Right atrium auricular region (tissue), 2 donors: ENCODE measurements around the gene PRAMEF1. TPM values are rescaled to one million over a fixed set of nuclear protein-coding genes. Genes with fewer than 3 reads are reported as not detected.
"Not testable (repeated sequence)": the region's sequence is repeated elsewhere in the genome, so short reads cannot be mapped to it uniquely, and the experiment has no call there.

Experiments used
- DNase-seq: peaks from one replicate; pipeline ENCODE4 v3.0.0-alpha.2; 2019; ENCODE audit warnings: low spot score
- H3K27ac ChIP-seq, 2 donors: fragments of 200-600 bp; sonication (generic); 1 replicate in 1 of 2; 2 replicates in 1 of 2; pipeline ENCODE4 v1.5.1; 2016 to 2019
- H3K27me3 ChIP-seq, 2 donors: fragments of 200-600 bp; sonication (generic); one replicate each; pipeline versions ENCODE4 v1.5.1 to v1.6.0; 2017 to 2019
- H3K36me3 ChIP-seq: fragments of 200-600 bp; sonication (generic); one replicate; pipeline ENCODE4 v1.5.1; 2016
- H3K4me1 ChIP-seq, 2 donors: fragments of 200-600 bp; sonication (generic); one replicate each; pipeline versions ENCODE4 v1.5.1 to v1.6.0; 2017 to 2019
- H3K4me3 ChIP-seq, 2 donors: fragments of 200-600 bp; sonication (generic); 1 replicate in 1 of 2; 2 replicates in 1 of 2; pipeline ENCODE4 v1.5.1; 2017 to 2019; ENCODE audit warnings: mild to moderate bottlenecking in 1 of 2, moderate library complexity in 1 of 2
- H3K9me3 ChIP-seq, 2 donors: fragments of 200-600 bp; sonication (generic); one replicate each; pipeline ENCODE4 v1.5.1; 2019
- CTCF ChIP-seq, 2 donors: fragments of 200-600 bp; sonication (generic); IDR thresholded peaks; one replicate each; pipeline ENCODE4 v1.5.1; 2019; ENCODE audit warnings: antibody characterized with exemption in 2 of 2
- total RNA-seq, 2 donors: library from RNA; depleted of rRNA; stranded (reverse); fragments of >200 nt; gene quantifications; one replicate each; pipeline ENCODE4 v1.1.0, GENCODE V29; 2016

Gene PRAMEF1, protein sequence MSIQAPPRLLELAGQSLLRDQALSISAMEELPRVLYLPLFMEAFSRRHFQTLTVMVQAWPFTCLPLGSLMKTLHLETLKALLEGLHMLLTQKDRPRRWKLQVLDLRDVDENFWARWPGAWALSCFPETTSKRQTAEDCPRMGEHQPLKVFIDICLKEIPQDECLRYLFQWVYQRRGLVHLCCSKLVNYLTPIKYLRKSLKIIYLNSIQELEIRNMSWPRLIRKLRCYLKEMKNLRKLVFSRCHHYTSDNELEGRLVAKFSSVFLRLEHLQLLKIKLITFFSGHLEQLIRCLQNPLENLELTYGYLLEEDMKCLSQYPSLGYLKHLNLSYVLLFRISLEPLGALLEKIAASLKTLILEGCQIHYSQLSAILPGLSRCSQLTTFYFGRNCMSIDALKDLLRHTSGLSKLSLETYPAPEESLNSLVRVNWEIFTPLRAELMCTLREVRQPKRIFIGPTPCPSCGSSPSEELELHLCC
- total RNA-seq: not detected

- H3K9me3 ChIP-seq, H3K36me3 ChIP-seq, H3K27me3 ChIP-seq, H3K4me3 ChIP-seq, DNase-seq, H3K4me1 ChIP-seq, H3K27ac ChIP-seq: not testable (repeated sequence)
These were observed at the start of gene PRAMEF1 for GRCh38 chr1:12791097-12791496. PRAMEF1 (plus strand) TSS chr1:12791397; CDS start chr1:12793228, 1,831 bp downstream.

GRCh38 chr1:12741946-12742345, 49.3 kb upstream of the PRAMEF1 start:
- TF ChIP-seq CTCF (IDR thresholded peaks at IDR 0.05): no peak
- H3K27ac ChIP-seq: no peak overlapping the region
- DNase-seq: no peak

DNA sequence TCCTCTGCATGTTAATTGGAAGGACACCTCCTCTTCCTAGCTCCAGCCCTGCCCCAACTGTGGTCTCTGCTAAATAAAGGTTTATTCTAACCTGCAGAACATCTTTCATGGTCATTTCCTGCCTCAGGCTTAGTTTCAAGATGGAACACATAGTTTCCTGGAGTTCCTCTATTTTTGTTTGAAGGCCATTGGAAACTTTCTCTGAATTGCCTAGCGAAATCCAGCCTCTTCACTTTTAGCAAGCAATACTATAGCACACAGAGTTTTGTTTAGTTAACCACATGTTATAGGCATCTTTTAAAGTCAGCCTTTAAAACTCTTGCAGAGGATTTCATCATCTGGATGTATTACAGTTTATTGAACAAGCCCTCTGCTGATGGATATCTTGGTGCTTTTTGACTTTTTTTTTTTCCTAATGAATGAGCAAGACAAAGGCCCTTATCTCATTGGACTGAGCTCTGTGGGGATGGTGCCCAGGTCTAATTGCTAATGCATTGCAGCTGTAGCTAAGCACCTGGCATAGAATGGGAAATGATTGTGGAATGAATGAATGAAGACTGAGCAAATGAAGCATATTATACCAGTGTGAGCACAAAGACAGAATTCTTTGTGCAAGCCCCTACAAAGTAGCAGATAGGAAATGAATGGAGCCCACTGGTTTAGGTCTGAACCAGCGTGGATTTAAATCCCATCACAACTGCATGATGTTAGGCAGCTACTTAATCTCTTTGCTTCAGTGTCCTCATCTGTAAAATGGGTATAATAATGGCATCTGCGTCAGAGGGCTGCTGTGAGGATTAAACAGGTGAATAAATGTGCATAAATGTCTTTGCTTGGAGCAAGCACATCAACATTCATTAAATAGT, 45.8 kb upstream of the PRAMEF1 start:
- no peak for DNase-seq
- Histone ChIP-seq H3K27ac (no peak overlapping the region), H3K9me3 (peaks cover 0 to 32% of the 10 kb centered on the region in 2 donors), H3K36me3 (no peaks in the 10 kb centered on the region), H3K4me1 (no peaks in the 10 kb centered on the region), H3K4me3 (no peak overlapping the region), H3K27me3 (no peaks in the 10 kb centered on the region)
- no peak for TF ChIP-seq CTCF (IDR thresholded peaks at IDR 0.05)

More at GRCh38 chr1:12741946-12742345, 49.3 kb upstream of the PRAMEF1 start:
- Histone ChIP-seq H3K36me3 (no peaks in the 10 kb centered on the region), H3K4me1 (no peaks in the 10 kb centered on the region), H3K4me3 (no peak overlapping the region), H3K9me3 (peaks cover 0 to 2% of the 10 kb centered on the region in 2 donors), H3K27me3 (no peaks in the 10 kb centered on the region)

- Histone ChIP-seq H3K27ac (no peak within 1 kb of the TSS), H3K9me3 (peaks cover 0 to 36% of the 10 kb centered on the region in 2 donors), H3K4me1 (no peaks in the 10 kb centered on the region), H3K4me3 (no peak within 1 kb of the TSS), H3K36me3 (no peaks in the 10 kb centered on the region), H3K27me3 (no peaks in the 10 kb centered on the region)
- no peak for TF ChIP-seq CTCF (IDR thresholded peaks at IDR 0.05)
- no peak for DNase-seq
These were observed 45.2 kb upstream of the PRAMEF1 start, which contains the start of gene CFAP107 for GRCh38 chr1:12745992-12746323. CFAP107 (plus strand) TSS chr1:12746200; CDS start chr1:12746431, 231 bp downstream.

GRCh38 chr1:12748778-12749355, 42.3 kb upstream of the PRAMEF1 start:
- H3K36me3 ChIP-seq: no peaks in the 10 kb centered on the region
- DNase-seq: no peak
- no peak for TF ChIP-seq CTCF (IDR thresholded peaks at IDR 0.05)
- H3K27me3 ChIP-seq: no peaks in the 10 kb centered on the region
- no peaks in the 10 kb centered on the region for H3K4me1 ChIP-seq
- H3K27ac ChIP-seq: no peak overlapping the region
- H3K4me3 ChIP-seq: no peak overlapping the region
- H3K9me3 ChIP-seq: peaks cover 0 to 36% of the 10 kb centered on the region in 2 donors

DNA sequence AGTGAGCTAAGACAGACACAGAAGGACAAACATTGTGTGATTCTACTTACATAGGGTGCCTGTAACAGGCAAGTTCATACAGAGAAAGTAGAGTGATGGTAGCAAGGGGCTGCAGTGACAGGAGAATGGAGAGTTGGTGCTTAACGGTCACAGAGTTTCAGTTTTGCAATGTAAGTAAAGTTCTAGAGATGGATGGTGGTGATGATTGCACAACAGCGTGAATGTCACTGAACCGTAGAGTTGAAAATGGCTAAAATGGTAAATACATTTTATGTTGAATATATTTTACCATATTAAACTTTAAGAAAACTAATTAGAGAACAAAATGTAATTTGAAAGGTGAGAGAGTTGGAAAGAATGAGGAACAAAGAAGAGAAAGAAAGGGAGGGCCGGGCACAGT, 36.5 kb upstream of the PRAMEF1 start:
- DNase-seq: no peak
- Histone ChIP-seq H3K9me3 (peaks cover 0 to 10% of the 10 kb centered on the region in 2 donors), H3K4me3 (no peak overlapping the region), H3K27me3 (no peaks in the 10 kb centered on the region), H3K4me1 (no peaks in the 10 kb centered on the region), H3K27ac (no peak overlapping the region), H3K36me3 (no peaks in the 10 kb centered on the region)
- TF ChIP-seq CTCF (IDR thresholded peaks at IDR 0.05): no peak
